Epidermal melanocyte (primary cell): ENCODE measurements around the gene GNAT1.

ENCODE experiments used
- DNase-seq: peaks from one replicate; pipeline ENCODE4 v3.0.0; 2011; ENCODE audit warnings: low spot score; ENCODE audit not compliant: insufficient read length

Gene GNAT1

GRCh38 chr3:50162034-50162883 is 29.2 kb upstream of the GNAT1 start:
- no peak for DNase-seq

GRCh38 chr3:50163572-50164455 is 27.6 kb upstream of the GNAT1 start:
- DNase-seq, result peak; percentile 78

- DNase-seq, result no peak
Observed at GRCh38 chr3:50164481-50164880, 26.9 kb upstream of the GNAT1 start.

- peak; percentile 63 for DNase-seq
Observed at GRCh38 chr3:50164984-50165909, 26.2 kb upstream of the GNAT1 start.

- DNase-seq, result no peak
Observed at GRCh38 chr3:50165910-50166538, 25.4 kb upstream of the GNAT1 start.

- DNase-seq, result no peak
Observed at GRCh38 chr3:50166620-50167019, 24.8 kb upstream of the GNAT1 start.

GRCh38 chr3:50167069-50167840 is 24.2 kb upstream of the GNAT1 start:
- no peak for DNase-seq

GRCh38 chr3:50167841-50168209 is 23.6 kb upstream of the GNAT1 start:
- DNase-seq, result no peak

- no peak for DNase-seq
Observed at GRCh38 chr3:50168388-50168787, 23.0 kb upstream of the GNAT1 start.

- no peak for DNase-seq
Observed at GRCh38 chr3:50168791-50169190, 22.6 kb upstream of the GNAT1 start.

- DNase-seq, result no peak
Observed at GRCh38 chr3:50169232-50169832, 22.1 kb upstream of the GNAT1 start.

GRCh38 chr3:50169858-50170257 is 21.6 kb upstream of the GNAT1 start:
- DNase-seq, result no peak

GRCh38 chr3:50170689-50171088 is 20.7 kb upstream of the GNAT1 start:
- no peak for DNase-seq

GRCh38 chr3:50171540-50172301 is 19.7 kb upstream of the GNAT1 start:
- DNase-seq, result no peak

- DNase-seq, result no peak
Observed at GRCh38 chr3:50172626-50173220, 18.7 kb upstream of the GNAT1 start.

GRCh38 chr3:50173685-50174516 is 17.5 kb upstream of the GNAT1 start:
- DNase-seq, result no peak

GRCh38 chr3:50174517-50174895 is 16.9 kb upstream of the GNAT1 start:
- DNase-seq, result no peak
